K562 (cell line): ENCODE data around the gene LIMS2. TPM values are rescaled to one million over a fixed set of nuclear protein-coding genes. Genes with fewer than 3 reads are reported as not detected.

ENCODE experiments used
- GABPB1 ChIP-seq: sonication (generic); formaldehyde crosslinking; IDR thresholded peaks from 2 replicates; pipeline ENCODE4 v1.8.0; 2022; ENCODE audit warnings: mild to moderate bottlenecking, missing genetic modification reagents
- HNRNPL ChIP-seq: fragments of 200-400 bp; formaldehyde crosslinking; IDR thresholded peaks from 2 replicates; pipeline ENCODE4 v1.6.1; 2017; ENCODE audit warnings: low read depth, mild to moderate bottlenecking, low read length
- JUND ChIP-seq, 2 experiments: IDR thresholded peaks; 2 replicates in 1 of 2; 3 replicates in 1 of 2; pipeline ENCODE4 v1.6.1; 2011; ENCODE audit warnings: borderline replicate concordance in 2 of 2, low read depth in 2 of 2, low read length in 2 of 2, improper control_type of control experiment in 1 of 2, missing biosample characterization in 1 of 2, missing genetic modification characterization in 1 of 2, missing genetic modification reagents in 1 of 2
- LCOR ChIP-seq: sonication (generic); formaldehyde crosslinking; IDR thresholded peaks from 2 replicates; pipeline ENCODE4 v1.8.0; 2022; ENCODE audit warnings: mild to moderate bottlenecking, missing genetic modification reagents
- PRPF4 ChIP-seq: fragments of 200-400 bp; formaldehyde crosslinking; IDR thresholded peaks from one replicate; pipeline ENCODE4 v1.6.1; 2017; ENCODE audit warnings: low read length, low read depth, mild to moderate bottlenecking; ENCODE audit not compliant: insufficient read depth, poor library complexity, severe bottlenecking
- ZNF165 ChIP-seq: fragments of 250-450 bp; sonication (Bioruptor Pico); IDR thresholded peaks from 2 replicates; pipeline ENCODE4 v1.4.0; 2020; ENCODE audit warnings: borderline replicate concordance
- polyA plus RNA-seq, 8 experiments: library from polyadenylated mRNA; depleted of rRNA in 4 of 8; stranded (reverse) in 5 of 8; unstranded in 3 of 8; fragments of >200 nt; fragmentation: Nextera tagmentation in 2 of 8; fragmentation: Illumina TruSeq in 1 of 8; extraction: Ambion mirVana in 2 of 8; extraction: Trizol in 1 of 8; gene quantifications; 2 replicates each; pipeline versions ENCODE4 v1.2.1 to v1.2.3, GENCODE V29; 2011 to 2014; ENCODE audit warnings: inconsistent platforms in 1 of 8, missing spikeins in 1 of 8
- total RNA-seq, 7 experiments: library from RNA; depleted of rRNA in 6 of 7; stranded (reverse); fragments of >200 nt in 6 of 7; fragmentation: Illumina TruSeq in 2 of 7; extraction: Trizol in 2 of 7; gene quantifications; 2 replicates each; pipeline versions ENCODE4 v1.2.1 to v1.2.3, GENCODE V29; 2011 to 2021; ENCODE audit warnings: low replicate concordance in 1 of 7
- TF ChIP-seq, protein P1 (sequence below), 2 experiments: IDR thresholded peaks; 2 replicates each; pipeline ENCODE4 v1.6.1; 2012; ENCODE audit warnings: improper control_type of control experiment in 2 of 2, low read depth in 2 of 2, low read length in 2 of 2, borderline replicate concordance in 1 of 2
- TF ChIP-seq, protein P2 (sequence below): sonication (generic); formaldehyde crosslinking; IDR thresholded peaks from 2 replicates; pipeline ENCODE4 v1.4.0; 2020; ENCODE audit warnings: mild to moderate bottlenecking, missing genetic modification reagents
- TF ChIP-seq, protein P3 (sequence below), 2 experiments: fragments of 450-650 bp in 1 of 2; sonication (generic) in 1 of 2; formaldehyde crosslinking in 1 of 2; IDR thresholded peaks; 2 replicates each; pipeline versions ENCODE4 v1.7.1 to v1.9.0; 2016 to 2022; ENCODE audit warnings: inconsistent platforms in 1 of 2, mild to moderate bottlenecking in 1 of 2, missing genetic modification reagents in 1 of 2
- TF ChIP-seq, protein P4 (sequence below): fragments of 450-650 bp; formaldehyde crosslinking; IDR thresholded peaks from 2 replicates; pipeline ENCODE4 v1.4.0; 2020; ENCODE audit warnings: mild to moderate bottlenecking, moderate library complexity

LIMS2 gene
- total and polyA plus RNA-seq, 9 of the 15 experiments (the other 6 are each of a cell fraction or from before 2014, with no cell fraction given): 0.04 to 0.22 TPM; not detected in 7

DNA sequence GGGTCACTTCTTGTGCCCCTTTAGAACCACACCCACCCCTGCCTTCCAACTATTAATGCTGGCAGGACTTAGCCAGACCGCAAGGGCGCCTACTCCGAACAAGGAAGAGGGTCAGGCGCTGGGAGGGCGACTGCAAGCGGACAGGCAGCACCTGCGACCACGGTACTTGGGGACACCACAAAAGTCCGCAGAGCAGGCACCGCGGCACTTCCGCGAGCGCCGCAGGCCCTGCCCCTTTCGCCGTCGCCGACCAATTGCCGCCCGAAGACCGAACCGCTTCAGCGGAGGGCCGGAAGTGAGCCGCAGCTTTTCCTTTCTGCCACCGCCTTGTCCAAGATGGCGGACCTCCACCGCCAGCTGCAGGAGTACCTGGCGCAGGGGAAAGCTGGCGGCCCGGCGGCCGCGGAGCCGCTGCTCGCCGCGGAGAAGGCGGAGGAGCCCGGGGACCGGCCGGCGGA is 25.9 kb upstream of the LIMS2 start, which contains the start of gene SFT2D3 (continued):
- TF ChIP-seq, protein P1, sequence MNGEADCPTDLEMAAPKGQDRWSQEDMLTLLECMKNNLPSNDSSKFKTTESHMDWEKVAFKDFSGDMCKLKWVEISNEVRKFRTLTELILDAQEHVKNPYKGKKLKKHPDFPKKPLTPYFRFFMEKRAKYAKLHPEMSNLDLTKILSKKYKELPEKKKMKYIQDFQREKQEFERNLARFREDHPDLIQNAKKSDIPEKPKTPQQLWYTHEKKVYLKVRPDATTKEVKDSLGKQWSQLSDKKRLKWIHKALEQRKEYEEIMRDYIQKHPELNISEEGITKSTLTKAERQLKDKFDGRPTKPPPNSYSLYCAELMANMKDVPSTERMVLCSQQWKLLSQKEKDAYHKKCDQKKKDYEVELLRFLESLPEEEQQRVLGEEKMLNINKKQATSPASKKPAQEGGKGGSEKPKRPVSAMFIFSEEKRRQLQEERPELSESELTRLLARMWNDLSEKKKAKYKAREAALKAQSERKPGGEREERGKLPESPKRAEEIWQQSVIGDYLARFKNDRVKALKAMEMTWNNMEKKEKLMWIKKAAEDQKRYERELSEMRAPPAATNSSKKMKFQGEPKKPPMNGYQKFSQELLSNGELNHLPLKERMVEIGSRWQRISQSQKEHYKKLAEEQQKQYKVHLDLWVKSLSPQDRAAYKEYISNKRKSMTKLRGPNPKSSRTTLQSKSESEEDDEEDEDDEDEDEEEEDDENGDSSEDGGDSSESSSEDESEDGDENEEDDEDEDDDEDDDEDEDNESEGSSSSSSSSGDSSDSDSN (IDR thresholded peaks at IDR 0.05; ENCODE audit: borderline replicate concordance in 1 of 2, low read depth in 2 of 2, low read length in 2 of 2): peak in 1 of 2 experiments; percentile 56; a peak in 1 of 4 replicates
- TF ChIP-seq JUND (IDR thresholded peaks at IDR 0.05; ENCODE audit: borderline replicate concordance, low read depth, low read length) (0 out of 2 replicates have a peak, but pooled peaks have one; percentile 21), JUND (tag; IDR thresholded peaks at IDR 0.05; ENCODE audit: borderline replicate concordance, low read depth, low read length) (no peak; the same call in 2 of the 3 replicates), PRPF4 (peak; percentile 30), GABPB1 (CRISPR knock-in tag) (peak; percentile 86), HNRNPL (peak; percentile 73; the same call in 1 of the 2 replicates), ZNF165 (CRISPR knock-in tag) (no peak), LCOR (CRISPR knock-in tag) (peak; percentile 77)
- TF ChIP-seq, protein P2, sequence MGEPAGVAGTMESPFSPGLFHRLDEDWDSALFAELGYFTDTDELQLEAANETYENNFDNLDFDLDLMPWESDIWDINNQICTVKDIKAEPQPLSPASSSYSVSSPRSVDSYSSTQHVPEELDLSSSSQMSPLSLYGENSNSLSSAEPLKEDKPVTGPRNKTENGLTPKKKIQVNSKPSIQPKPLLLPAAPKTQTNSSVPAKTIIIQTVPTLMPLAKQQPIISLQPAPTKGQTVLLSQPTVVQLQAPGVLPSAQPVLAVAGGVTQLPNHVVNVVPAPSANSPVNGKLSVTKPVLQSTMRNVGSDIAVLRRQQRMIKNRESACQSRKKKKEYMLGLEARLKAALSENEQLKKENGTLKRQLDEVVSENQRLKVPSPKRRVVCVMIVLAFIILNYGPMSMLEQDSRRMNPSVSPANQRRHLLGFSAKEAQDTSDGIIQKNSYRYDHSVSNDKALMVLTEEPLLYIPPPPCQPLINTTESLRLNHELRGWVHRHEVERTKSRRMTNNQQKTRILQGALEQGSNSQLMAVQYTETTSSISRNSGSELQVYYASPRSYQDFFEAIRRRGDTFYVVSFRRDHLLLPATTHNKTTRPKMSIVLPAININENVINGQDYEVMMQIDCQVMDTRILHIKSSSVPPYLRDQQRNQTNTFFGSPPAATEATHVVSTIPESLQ: 0 out of 2 replicates have a peak, but pooled peaks have one; percentile 25
- TF ChIP-seq, protein P3, sequence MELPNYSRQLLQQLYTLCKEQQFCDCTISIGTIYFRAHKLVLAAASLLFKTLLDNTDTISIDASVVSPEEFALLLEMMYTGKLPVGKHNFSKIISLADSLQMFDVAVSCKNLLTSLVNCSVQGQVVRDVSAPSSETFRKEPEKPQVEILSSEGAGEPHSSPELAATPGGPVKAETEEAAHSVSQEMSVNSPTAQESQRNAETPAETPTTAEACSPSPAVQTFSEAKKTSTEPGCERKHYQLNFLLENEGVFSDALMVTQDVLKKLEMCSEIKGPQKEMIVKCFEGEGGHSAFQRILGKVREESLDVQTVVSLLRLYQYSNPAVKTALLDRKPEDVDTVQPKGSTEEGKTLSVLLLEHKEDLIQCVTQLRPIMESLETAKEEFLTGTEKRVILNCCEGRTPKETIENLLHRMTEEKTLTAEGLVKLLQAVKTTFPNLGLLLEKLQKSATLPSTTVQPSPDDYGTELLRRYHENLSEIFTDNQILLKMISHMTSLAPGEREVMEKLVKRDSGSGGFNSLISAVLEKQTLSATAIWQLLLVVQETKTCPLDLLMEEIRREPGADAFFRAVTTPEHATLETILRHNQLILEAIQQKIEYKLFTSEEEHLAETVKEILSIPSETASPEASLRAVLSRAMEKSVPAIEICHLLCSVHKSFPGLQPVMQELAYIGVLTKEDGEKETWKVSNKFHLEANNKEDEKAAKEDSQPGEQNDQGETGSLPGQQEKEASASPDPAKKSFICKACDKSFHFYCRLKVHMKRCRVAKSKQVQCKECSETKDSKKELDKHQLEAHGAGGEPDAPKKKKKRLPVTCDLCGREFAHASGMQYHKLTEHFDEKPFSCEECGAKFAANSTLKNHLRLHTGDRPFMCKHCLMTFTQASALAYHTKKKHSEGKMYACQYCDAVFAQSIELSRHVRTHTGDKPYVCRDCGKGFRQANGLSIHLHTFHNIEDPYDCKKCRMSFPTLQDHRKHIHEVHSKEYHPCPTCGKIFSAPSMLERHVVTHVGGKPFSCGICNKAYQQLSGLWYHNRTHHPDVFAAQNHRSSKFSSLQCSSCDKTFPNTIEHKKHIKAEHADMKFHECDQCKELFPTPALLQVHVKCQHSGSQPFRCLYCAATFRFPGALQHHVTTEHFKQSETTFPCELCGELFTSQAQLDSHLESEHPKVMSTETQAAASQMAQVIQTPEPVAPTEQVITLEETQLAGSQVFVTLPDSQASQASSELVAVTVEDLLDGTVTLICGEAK (IDR thresholded peaks at IDR 0.05): peak; percentile 85
- TF ChIP-seq, protein P3 (CRISPR knock-in tag; IDR thresholded peaks at IDR 0.05): no peak
- TF ChIP-seq, protein P4, sequence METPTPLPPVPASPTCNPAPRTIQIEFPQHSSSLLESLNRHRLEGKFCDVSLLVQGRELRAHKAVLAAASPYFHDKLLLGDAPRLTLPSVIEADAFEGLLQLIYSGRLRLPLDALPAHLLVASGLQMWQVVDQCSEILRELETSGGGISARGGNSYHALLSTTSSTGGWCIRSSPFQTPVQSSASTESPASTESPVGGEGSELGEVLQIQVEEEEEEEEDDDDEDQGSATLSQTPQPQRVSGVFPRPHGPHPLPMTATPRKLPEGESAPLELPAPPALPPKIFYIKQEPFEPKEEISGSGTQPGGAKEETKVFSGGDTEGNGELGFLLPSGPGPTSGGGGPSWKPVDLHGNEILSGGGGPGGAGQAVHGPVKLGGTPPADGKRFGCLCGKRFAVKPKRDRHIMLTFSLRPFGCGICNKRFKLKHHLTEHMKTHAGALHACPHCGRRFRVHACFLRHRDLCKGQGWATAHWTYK: peak; percentile 86
